DMS153 treated with DMSO at 0.1 percent for 48 hours (cell line): ENCODE measurements around the gene RYK.
"Not testable (repeated sequence)": the region's sequence is repeated elsewhere in the genome, so short reads cannot be mapped to it uniquely, and the experiment has no call there.

ENCODE experiments used
- DNase-seq: peaks from one replicate; lab custom pipeline; 2025; ENCODE audit not compliant: unreplicated experiment; lab: John Stamatoyannopoulos, UW

RYK gene

DNA sequence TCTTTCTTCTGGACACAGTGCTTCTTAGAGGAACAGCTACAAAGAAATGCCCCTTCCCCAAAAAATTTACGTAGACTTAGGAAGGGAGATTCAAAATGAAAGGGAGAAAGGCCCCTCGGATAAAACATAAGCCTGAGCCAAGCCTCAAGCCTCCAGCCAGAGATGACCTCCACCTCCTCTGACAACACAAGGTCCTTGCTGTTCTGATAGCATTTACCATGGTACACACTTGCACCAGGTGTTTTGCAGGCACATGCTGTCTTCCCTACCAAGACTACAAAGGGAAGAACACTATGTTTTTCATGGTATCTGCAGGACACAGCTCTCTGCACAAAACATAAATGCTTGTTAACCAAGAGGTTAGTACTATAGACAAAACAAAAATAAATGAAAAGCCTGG lies 27.8 kb downstream of the RYK start:
- DNase-seq, result no peak

DNA sequence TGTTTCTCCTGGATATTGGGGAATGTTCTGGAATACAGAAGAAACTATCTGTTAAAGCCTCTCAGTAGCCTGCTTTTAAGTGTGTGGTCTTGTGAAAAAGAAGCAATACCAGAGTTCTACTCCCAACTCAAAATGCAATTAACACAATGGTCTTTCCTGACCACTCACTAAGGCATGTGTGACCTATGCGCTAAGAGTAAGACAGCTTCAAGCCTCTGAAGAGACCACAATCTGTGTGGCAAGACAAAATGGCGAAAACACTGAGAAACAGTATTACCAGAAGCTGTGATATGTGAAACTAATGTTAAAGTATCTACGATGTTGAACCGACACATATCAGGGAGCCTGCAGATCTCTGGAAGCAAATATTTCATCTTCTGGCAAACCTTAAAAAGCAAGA lies 33.8 kb downstream of the RYK start:
- no peak for DNase-seq

DNA sequence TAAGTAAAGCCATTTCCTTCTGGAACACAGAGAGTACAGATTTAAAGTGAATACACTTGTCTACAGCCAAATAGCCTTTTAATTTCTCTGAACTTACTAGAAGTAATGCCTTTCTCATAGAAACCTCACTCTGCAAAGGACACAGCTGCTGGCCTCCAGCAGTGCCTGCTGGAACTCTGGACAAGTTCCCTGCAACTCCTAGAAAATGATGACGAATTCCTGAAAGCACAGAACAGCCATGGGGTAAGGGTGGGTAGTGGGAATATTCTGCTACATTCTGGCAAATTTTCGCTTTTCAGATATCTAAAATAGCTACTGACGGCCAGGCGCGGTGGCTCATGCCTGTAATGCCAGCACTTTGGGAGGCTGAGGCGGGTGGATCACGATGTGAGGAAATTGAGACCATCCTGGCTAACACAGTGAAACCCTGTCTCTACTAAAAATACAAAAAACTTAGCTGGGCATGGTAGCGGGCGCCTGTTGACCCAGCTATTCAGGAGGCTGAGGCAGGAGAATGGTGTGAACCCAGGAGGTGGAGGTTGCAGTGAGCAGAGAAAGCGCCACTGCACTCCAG lies 34.4 kb downstream of the RYK start:
- no peak for DNase-seq

DNA sequence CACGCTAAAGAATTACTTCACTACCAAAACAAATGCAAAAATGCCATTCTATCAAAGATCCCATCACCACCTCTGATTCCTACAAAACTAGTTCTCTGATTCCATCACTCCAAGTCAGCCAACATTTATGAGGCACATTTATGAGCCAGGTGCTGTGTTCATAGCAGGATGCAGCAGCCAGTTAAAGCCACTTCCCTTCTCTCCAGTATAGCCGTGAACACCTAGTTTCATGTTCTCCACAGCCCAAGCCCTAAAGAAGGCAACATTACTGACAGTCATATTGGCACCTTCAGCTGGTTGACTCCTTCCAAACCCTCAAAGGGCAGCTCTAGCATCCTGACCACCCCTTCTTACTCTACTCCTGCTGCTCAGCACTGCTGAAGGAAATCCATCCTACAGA lies 36.4 kb downstream of the RYK start:
- no peak for DNase-seq

- peak; percentile 37 for DNase-seq
Measured at GRCh38 chr3:134212967-134213665, 37.5 kb downstream of the RYK start.

GRCh38 chr3:134211797-134212196 lies 38.9 kb downstream of the RYK start:
- DNase-seq, result no peak

DNA sequence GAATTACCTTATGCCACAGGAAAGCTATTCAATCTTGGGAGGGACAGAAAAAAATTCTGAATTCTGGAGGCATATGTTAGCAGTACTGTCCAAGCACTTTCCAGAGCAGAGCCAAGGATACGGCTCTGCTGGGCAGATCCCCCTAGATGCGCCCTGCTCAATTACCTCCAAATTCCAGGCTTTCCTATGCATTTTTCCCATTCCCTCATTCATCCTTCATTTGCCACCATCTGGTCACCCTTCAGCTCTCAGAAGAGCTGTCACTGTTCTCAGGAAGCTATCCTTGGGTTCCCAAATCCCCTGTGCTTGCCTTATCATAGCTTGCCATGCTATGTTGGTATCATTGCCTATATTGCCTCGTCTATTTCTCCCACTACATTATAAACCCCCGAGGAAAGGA lies 45.2 kb downstream of the RYK start:
- no peak for DNase-seq

DNA sequence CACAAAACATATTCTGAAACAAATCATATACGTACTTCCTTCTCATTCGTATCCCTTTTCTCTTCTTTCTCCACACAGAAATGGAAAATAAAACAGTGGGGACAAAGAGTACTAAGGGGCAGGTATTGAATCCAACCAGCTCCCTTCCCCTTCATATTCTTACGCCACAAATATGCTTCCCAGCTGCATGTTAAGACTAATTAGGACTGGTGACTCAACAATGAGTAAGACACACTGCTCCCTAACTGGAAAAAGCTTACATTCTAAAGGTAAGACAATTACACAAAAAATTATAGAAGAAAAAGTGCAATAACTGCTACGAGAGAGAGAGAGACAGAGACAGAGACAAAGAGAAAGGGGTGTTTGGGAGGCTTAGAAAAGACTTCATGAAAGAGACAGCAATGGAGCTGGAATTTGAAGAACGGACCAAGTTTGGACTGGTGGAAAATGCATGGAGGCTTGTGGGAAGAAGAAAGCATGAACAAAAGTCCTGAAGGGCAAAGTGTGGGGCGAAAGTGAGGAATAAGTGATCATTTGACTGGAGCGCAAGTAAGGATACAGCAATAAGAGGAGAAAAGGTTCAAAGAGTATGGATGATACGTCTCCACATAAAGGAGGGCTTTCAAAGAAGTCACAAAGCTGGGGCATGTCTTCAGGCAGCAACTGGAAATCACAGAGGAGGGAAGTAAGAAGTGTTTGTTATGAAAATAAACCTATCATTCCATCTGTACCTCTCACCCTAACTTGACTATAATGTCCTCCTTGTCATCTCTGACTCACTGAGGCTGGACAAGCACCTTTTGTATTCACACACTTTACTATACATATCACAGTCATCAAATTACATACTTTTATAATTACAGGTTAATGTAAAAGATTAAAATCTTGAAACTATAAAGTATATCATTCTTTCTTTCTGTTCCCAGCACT lies 49.2 kb downstream of the RYK start:
- no peak for DNase-seq

GRCh38 chr3:134199880-134200279 lies 50.8 kb downstream of the RYK start:
- not testable (repeated sequence) for DNase-seq

DNA sequence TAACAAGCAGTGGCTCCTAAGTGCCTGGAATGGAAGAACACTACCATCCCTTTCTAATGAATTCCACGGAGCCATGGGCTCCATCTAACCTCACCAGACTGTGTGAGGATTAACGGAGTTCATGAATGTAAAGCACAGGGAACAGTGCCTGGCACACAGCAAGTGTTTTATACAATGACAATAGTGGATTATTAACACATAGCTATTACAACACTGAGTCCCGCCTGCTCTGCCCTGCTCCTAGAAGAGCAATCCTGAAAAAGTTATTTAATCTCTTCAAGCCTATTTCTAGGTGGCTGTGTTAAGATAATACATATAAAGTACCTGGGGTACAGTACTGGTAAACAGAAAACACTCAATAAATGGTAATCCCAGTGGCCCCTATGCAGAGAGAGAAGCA lies 51.4 kb downstream of the RYK start:
- no peak for DNase-seq

DNA sequence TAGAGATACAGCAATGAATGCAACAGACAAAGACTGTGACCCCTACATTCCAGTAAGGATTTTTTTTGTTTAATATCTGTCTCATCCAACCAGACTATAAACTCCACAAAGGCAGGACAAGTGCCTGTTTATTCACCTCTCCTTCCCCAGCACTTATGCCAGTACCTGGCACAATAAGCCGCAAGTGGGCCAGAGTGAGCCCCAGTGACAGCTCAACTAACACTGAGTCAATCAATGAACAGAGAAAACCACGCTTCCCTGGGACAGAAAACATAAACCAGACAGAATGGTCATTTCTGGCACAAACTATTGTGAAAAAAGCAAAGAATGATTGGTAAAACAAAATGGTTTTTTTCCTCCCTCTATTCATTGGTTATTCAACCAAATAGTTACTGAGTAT lies 52.2 kb downstream of the RYK start:
- DNase-seq, result no peak

DNA sequence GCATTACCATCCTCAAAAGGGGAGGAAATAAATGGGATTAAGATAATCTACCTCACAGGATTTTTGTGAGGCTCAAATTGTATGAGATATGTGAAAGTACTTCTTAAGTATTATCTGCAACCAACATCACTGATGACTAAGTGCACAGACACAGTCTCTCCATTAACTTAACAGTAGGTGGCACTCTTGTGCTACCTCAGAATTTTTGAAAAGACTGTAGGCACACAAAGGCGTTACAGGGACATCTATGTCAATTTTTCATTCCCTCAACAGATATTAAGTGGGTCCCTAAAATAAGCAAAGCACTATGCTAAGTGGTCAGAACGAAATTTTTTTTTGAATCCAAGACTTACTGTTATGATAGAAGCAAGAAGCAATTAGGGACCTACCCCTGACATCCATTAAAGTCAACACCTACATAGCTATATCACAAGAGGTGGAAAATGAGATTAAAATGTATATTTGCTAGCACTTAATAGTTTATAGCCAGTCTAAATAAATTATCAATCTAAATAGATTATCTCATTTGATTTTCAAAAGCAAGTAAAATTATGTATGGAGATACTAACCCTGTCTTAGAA lies 52.9 kb downstream of the RYK start:
- no peak for DNase-seq

DNA sequence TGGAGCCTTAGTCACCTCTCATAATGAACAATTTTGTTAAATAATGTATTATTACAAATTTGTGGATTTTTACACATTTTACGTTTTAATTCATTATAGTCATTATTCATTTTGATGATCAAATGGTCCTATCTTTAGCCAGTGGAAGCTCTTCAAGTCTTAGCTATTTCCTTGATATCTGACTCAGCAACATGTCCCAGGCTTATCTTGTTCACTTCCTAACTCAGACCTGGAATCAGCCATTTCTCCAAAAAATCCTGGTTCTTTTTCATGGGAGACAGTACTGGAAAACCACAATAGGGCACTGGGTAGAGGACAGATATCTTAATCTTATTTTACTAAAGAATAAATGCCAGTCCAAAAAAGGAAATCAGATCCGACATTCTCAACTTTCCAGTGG lies 56.4 kb downstream of the RYK start:
- DNase-seq, result no peak

GRCh38 chr3:134190250-134190649 lies 60.4 kb downstream of the RYK start:
- no peak for DNase-seq

GRCh38 chr3:134189849-134190248 lies 60.8 kb downstream of the RYK start:
- no peak for DNase-seq

GRCh38 chr3:134186391-134186790 lies 64.3 kb downstream of the RYK start:
- no peak for DNase-seq

DNA sequence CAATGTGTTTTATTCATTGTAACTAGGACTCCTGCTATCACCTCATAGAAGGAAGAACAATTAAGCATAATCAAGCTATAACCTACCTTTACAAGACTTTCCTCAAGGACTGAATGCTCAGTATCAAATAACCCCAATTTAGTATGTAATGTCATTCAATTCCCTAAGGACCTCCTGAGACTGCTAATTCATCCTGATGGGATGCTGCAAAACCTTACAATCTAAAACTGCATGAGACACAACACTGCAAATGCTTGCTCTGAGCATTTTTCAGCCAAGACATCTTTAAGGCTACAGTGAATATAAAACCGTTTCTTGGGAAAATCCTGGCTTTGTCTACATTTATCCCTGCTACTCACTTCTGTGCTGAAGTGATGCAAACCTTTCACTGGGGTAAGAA lies 69.9 kb downstream of the RYK start:
- DNase-seq, result no peak

- no peak for DNase-seq
Measured at GRCh38 chr3:134179508-134179907, 71.2 kb downstream of the RYK start.

GRCh38 chr3:134163096-134163495 lies 87.6 kb downstream of the RYK start:
- DNase-seq, result no peak

DNA sequence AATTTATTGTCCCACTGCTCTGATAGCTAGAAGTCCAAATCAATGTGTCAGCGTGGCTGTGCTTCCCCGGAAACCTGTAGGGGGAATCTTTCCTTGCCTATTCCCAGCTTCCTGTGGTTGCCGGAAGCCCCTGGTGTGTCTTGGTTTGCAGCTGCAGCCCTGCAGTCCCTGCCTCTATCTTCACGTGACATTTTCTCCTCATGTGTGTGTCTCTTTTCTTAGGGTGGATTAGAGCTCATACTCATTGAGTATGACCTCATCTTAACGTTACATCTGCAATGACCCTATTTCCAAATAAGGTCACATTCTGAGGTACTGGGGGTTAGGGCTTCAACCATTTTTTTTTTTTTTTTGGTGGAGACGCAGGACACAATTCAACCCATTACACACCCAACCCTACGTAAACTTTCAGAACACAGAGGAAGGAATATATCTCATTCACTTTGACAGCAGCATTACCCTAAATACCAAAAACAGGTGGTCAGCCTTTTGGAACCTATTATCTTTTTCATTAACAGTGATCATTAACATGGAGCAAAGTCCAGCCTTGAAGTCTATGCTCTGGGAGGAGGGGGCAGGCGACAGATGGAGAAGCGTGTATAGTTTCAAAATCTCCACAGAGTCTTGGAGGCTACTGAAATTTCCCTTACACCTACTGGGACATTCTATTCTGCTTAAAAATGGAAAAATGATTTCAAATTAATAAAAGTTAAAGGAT lies 88.6 kb downstream of the RYK start:
- DNase-seq, result no peak

DNA sequence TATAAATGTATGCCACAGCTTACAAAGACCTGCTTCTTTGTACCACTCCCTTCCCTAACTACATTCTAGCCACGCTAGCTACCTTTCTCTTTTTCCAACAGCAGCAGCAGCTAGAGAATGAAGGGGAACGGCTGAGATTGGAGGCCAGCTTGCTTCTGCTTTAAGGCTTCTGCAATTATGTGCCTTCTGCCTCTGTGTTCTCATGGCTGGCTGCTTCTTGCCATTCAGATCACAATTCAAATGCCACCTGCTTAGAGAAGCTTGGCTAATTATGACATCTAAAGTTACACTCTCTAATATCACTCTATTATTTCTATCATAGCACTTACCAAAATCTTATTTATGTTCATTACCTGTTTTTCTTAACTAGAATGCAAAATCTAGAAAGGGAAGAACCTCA lies 95.2 kb downstream of the RYK start:
- DNase-seq, result no peak
